Gastroesophageal sphincter (tissue), 3 donors: ENCODE results near the gene TMEM87A.

Experiments
- POLR2AphosphoS5 ChIP-seq: sonication (generic); formaldehyde crosslinking; IDR thresholded peaks from one replicate; pipeline ENCODE4 v1.6.1; 2017; ENCODE audit warnings: antibody characterized with exemption
- TF ChIP-seq, protein P1 (sequence below), 4 experiments: fragments of 200-600 bp in 2 of 4; fragments of 450-650 bp in 2 of 4; sonication (generic) in 1 of 4; IDR thresholded peaks; one replicate each; pipeline ENCODE4 v1.5.1; 2017 to 2019; ENCODE audit warnings: antibody characterized with exemption in 4 of 4, mild to moderate bottlenecking in 2 of 4, moderate library complexity in 2 of 4

DNA sequence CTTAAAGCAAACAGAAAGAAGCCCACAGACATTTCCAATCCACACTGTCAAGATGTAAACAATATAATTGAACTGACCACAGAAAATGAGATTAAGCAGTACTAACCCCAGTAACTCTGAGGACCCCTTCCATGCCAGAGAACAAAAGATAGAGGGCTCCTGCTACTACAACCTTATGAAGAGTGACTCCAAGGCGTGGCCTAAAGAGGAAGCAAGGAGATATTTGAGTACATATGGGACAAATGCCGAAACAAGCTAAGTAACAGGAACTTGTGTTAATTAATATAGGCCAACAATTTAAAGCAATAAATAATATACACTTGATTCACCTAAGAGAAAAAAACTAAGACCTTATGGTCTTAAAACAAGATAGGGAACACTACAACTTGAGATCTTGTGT, 40.1 kb downstream of the TMEM87A start:
- TF ChIP-seq POLR2AphosphoS5 = no peak
- TF ChIP-seq, protein P1, sequence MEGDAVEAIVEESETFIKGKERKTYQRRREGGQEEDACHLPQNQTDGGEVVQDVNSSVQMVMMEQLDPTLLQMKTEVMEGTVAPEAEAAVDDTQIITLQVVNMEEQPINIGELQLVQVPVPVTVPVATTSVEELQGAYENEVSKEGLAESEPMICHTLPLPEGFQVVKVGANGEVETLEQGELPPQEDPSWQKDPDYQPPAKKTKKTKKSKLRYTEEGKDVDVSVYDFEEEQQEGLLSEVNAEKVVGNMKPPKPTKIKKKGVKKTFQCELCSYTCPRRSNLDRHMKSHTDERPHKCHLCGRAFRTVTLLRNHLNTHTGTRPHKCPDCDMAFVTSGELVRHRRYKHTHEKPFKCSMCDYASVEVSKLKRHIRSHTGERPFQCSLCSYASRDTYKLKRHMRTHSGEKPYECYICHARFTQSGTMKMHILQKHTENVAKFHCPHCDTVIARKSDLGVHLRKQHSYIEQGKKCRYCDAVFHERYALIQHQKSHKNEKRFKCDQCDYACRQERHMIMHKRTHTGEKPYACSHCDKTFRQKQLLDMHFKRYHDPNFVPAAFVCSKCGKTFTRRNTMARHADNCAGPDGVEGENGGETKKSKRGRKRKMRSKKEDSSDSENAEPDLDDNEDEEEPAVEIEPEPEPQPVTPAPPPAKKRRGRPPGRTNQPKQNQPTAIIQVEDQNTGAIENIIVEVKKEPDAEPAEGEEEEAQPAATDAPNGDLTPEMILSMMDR (IDR thresholded peaks at IDR 0.05) = no peak
